ENCODE data around the gene ZNF654. TPM values are rescaled to one million over a fixed set of nuclear protein-coding genes. Genes with fewer than 3 reads are reported as not detected.
"Not testable (repeated sequence)": the region's sequence is repeated elsewhere in the genome, so short reads cannot be mapped to it uniquely, and the experiment has no call there.

The ZNF654 gene
- total RNA-seq, 1 experiment from 2014 or later, result 25.0 TPM

DNA sequence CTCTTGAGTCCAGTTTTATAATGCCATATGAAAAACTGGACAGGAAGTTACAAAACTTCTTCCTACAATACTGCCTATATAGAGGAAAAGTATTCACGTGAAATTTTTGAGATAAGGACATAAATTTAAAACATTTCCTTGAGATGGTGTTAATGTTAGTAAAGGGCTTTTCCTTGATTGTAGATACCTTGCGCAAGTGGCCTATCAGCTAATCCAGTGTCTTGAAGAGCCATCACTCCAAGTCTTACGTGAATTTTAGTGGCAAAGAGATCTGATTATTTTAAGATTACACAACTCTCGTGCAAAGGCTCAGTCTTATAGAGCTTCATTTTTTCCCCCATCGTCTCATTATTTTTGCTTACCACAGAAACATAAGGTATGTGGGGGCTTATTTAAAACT, 109.1 kb downstream of the ZNF654 start:
- ChIA-PET CTCF (interaction anchor here (0.6 kb wide), 1 partner anchor 849 kb away, joined by 3 read pairs; no protein-coding TSS in a partner anchor), POLR2A (ENCODE audit: low non-redundant PET) (no interaction called here)
- no peak for DNase-seq (ENCODE audit: low spot score)
- no peaks in the 10 kb centered on the region for H3K27me3 ChIP-seq (replicated peaks; ENCODE audit: insufficient read depth, low read depth, low read length, poor library complexity)
- no peak for TF ChIP-seq EZH2 (IDR thresholded peaks at IDR 0.05; ENCODE audit: borderline replicate concordance, low read depth, low read length, poor library complexity, severe bottlenecking)
- TF ChIP-seq, protein P1, sequence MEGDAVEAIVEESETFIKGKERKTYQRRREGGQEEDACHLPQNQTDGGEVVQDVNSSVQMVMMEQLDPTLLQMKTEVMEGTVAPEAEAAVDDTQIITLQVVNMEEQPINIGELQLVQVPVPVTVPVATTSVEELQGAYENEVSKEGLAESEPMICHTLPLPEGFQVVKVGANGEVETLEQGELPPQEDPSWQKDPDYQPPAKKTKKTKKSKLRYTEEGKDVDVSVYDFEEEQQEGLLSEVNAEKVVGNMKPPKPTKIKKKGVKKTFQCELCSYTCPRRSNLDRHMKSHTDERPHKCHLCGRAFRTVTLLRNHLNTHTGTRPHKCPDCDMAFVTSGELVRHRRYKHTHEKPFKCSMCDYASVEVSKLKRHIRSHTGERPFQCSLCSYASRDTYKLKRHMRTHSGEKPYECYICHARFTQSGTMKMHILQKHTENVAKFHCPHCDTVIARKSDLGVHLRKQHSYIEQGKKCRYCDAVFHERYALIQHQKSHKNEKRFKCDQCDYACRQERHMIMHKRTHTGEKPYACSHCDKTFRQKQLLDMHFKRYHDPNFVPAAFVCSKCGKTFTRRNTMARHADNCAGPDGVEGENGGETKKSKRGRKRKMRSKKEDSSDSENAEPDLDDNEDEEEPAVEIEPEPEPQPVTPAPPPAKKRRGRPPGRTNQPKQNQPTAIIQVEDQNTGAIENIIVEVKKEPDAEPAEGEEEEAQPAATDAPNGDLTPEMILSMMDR (conservative IDR thresholded peaks at IDR 0.05; ENCODE audit: low read depth, low read length), result no peak
- no peaks in the 10 kb centered on the region for H3K36me3 ChIP-seq (ENCODE audit: insufficient read depth, low read length, poor library complexity, severe bottlenecking)
- intact Hi-C loops (cut with micrococcal nuclease; ENCODE audit: unreplicated experiment), result no loop called here
- BruUV-seq (replicated peaks), result no TSS peak
- no peaks in the 10 kb centered on the region for H3K4me1 ChIP-seq (ENCODE audit: insufficient read depth, low read length, poor library complexity, severe bottlenecking)
- no peak overlapping the region for H3K4me3 ChIP-seq (ENCODE audit: low read depth, low read length, poor library complexity, severe bottlenecking)
- H3K27ac ChIP-seq (ENCODE audit: low read depth, low read length, poor library complexity, severe bottlenecking), result no peak overlapping the region
- H3K9me3 ChIP-seq (ENCODE audit: low read depth, low read length, poor library complexity, severe bottlenecking), result no peaks in the 10 kb centered on the region

DNA sequence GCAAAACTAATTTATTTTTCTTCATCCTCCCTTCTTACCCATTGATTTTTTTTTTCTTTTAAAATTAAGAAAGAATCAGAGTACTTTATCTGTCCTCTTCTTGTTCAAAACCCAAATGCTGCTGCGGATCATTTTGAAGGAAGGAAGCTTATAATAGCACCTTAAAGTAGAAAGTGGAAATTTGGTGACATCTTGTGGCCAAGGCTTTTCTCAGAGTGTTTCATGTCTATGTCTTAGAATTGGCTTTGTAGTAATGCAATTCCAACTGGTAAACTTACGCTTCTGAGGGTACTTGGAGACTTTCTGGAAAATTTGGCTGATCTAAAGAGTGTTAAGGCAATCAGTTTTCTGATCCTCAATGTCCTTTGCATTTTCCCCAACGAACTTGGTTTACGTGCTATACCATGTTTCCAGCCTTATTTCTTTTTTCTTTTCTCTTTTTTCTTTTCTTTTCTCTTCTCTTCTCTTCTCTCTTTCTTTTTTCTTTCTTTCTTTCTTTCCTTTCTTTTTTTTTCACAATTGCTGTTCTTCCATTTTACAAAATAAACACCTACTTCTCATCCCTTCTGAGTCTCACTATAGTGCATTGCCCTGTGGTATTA, 121.4 kb downstream of the ZNF654 start:
- Histone ChIP-seq H3K4me3 (ENCODE audit: low read depth, low read length, poor library complexity, severe bottlenecking) (no peak overlapping the region), H3K9me3 (ENCODE audit: low read depth, low read length, poor library complexity, severe bottlenecking) (no peaks in the 10 kb centered on the region), H3K4me1 (ENCODE audit: insufficient read depth, low read length, poor library complexity, severe bottlenecking) (peaks cover 25% of the 10 kb centered on the region), H3K36me3 (ENCODE audit: insufficient read depth, low read length, poor library complexity, severe bottlenecking) (no peaks in the 10 kb centered on the region), H3K27ac (ENCODE audit: low read depth, low read length, poor library complexity, severe bottlenecking) (no peak overlapping the region), H3K27me3 (replicated peaks; ENCODE audit: insufficient read depth, low read depth, low read length, poor library complexity) (no peaks in the 10 kb centered on the region)
- POLR2A ChIA-PET (ENCODE audit: low non-redundant PET), result interaction anchor here (0.7 kb wide), 2 partner anchors 617 to 1091 kb away, joined by 3 to 4 read pairs; no protein-coding TSS in a partner anchor
- TF ChIP-seq, protein P1 (conservative IDR thresholded peaks at IDR 0.05; ENCODE audit: low read depth, low read length), result peak; percentile 72
- TF ChIP-seq EZH2 (IDR thresholded peaks at IDR 0.05; ENCODE audit: borderline replicate concordance, low read depth, low read length, poor library complexity, severe bottlenecking), result no peak
- intact Hi-C loops (cut with micrococcal nuclease; ENCODE audit: unreplicated experiment), result loop anchor here (2.0 to 5.0 kb wide), 2 partner anchors 176 to 633 kb away; no protein-coding TSS in a partner anchor
- BruUV-seq (replicated peaks), result no TSS peak
- CTCF ChIA-PET, result interaction anchor here (0.7 to 1.0 kb wide), 2 partner anchors 629 to 830 kb away, joined by 3 read pairs; no protein-coding TSS in a partner anchor
- peak; percentile 88 for DNase-seq (ENCODE audit: low spot score)

DNA sequence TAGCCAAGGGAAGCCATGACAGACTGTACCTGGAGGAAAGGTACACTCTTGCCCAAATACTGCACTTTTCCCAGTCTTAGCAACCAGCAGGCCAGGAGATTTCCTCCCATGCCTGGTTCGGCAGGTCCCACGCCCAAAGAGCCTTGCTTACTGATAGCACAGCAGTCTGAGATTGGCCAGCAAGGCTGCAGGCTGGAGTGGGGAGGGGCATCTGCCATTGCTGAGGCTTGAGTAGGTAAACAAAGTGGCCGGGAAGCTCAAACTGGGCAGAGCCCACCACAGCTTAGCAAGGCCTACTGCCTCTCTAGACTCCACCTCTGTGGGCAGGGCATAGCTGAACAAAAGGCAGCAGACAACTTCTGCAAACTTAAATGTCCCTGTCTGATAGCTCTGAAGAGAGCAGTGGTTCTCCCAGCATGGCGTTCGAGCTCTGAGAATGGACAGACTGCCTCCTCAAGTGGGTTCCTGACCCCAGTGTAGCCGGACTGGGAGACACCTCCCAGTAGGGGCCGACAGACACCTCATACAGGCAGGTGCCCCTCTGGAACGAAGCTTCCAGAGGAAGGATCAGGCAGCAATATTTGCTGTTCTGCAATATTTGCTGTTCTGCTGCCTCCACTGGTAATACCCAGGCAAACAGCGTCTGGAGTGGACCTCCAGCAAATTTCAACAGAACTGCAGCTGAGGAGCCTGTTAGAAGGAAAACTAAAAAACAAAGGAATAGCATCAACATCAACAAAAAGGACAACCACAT, 123.3 kb downstream of the ZNF654 start:
- H3K27me3 ChIP-seq (replicated peaks; ENCODE audit: insufficient read depth, low read depth, low read length, poor library complexity); POLR2A ChIA-PET (ENCODE audit: low non-redundant PET); CTCF ChIA-PET; H3K36me3 ChIP-seq (ENCODE audit: insufficient read depth, low read length, poor library complexity, severe bottlenecking); DNase-seq (ENCODE audit: low spot score); H3K9me3 ChIP-seq (ENCODE audit: low read depth, low read length, poor library complexity, severe bottlenecking); H3K27ac ChIP-seq (ENCODE audit: low read depth, low read length, poor library complexity, severe bottlenecking); BruUV-seq (replicated peaks); H3K4me3 ChIP-seq (ENCODE audit: low read depth, low read length, poor library complexity, severe bottlenecking): not testable (repeated sequence)
- intact Hi-C loops (cut with micrococcal nuclease; ENCODE audit: unreplicated experiment), result loop anchor here (5.0 kb wide), 1 partner anchor 635 kb away; no protein-coding TSS in a partner anchor
- H3K4me1 ChIP-seq (ENCODE audit: insufficient read depth, low read length, poor library complexity, severe bottlenecking), result peaks cover 21% of the 10 kb centered on the region

Measured in A673 (cell line).